HepG2 (cell line): ENCODE data around the gene USP12. TPM values are rescaled to one million over a fixed set of nuclear protein-coding genes. Genes with fewer than 3 reads are reported as not detected.
A peak's percentile ranks its signal among the peaks of the same experiment; 100 is the strongest.
"Not testable (repeated sequence)": the region's sequence is repeated elsewhere in the genome, so short reads cannot be mapped to it uniquely, and the experiment has no call there.

Experiments
- ATAC-seq: fragments of 200-7000 bp; cut with Tn5 transposase; 3 replicates; pipeline ENCODE4 v1.9.1; 2020; ENCODE audit warnings: mild to moderate bottlenecking, moderate library complexity
- BruUV-seq: library from RNA; stranded (reverse); fragments of 400-500 nt; replicated peaks from 2 replicates; lab custom pipeline; 2021; lab: Mats Ljungman, UMichigan
- CTCF ChIA-PET: fragments of 300-600 bp; formaldehyde crosslinking; extraction: SDS; loops from one replicate; lab custom pipeline; 2021; ENCODE audit warnings: low total read pairs, inconsistent platforms, low intra/inter-chr PET ratio; lab: Yijun Ruan, JAX
- POLR2A ChIA-PET: fragments of 350-600 bp; sonication (Branson Sonifier 250); formaldehyde crosslinking; loops from one replicate; lab custom pipeline; 2020; ENCODE audit warnings: antibody characterized with exemption, inconsistent platforms; lab: Yijun Ruan, JAX
- DNase-seq: peaks from one replicate; pipeline ENCODE4 v3.0.0-alpha.2; 2015; ENCODE audit warnings: low spot score
- FAIRE-seq: peaks from 3 replicates; lab custom pipeline; 2011; peaks lifted over from hg19 to GRCh38; lab: Jason Lieb, UNC
- H2AFZ ChIP-seq: one replicate; pipeline ENCODE4 v1.6.1; 2011; ENCODE audit warnings: low read length, inconsistent platforms
- H3K27ac ChIP-seq: fragments of 300-600 bp; 3 replicates; pipeline ENCODE4 v1.8.0; 2011; ENCODE audit warnings: mixed run types, mild to moderate bottlenecking, mixed read lengths, low read length, inconsistent platforms; ENCODE audit not compliant: insufficient read depth; ENCODE audit errors: extremely low read length
- H3K27me3 ChIP-seq, 2 experiments: fragments of 200-600 bp in 1 of 2; 2 replicates in 1 of 2; 3 replicates in 1 of 2; pipeline versions ENCODE4 v1.6.0 to v1.8.0; 2011; ENCODE audit warnings: low read length in 2 of 2, mild to moderate bottlenecking in 2 of 2, moderate library complexity in 2 of 2, inconsistent platforms in 1 of 2; ENCODE audit not compliant: insufficient read depth in 2 of 2, control insufficient read depth in 1 of 2
- H3K36me3 ChIP-seq, 2 experiments: fragments of 200-600 bp in 1 of 2; replicated peaks in 1 of 2; 2 replicates in 1 of 2; 3 replicates in 1 of 2; pipeline versions ENCODE4 v1.5.1 to v1.8.0; 2011; ENCODE audit warnings: low read length in 2 of 2, inconsistent platforms in 1 of 2; ENCODE audit not compliant: insufficient read depth in 2 of 2, control insufficient read depth in 1 of 2
- H3K4me1 ChIP-seq: 2 replicates; pipeline ENCODE4 v1.5.1; 2012; ENCODE audit warnings: low read length, inconsistent platforms; ENCODE audit not compliant: insufficient read depth
- H3K4me2 ChIP-seq: 2 replicates; pipeline ENCODE4 v1.6.0; 2011; ENCODE audit warnings: low read depth, low read length, inconsistent platforms
- H3K4me3 ChIP-seq, 3 experiments: fragments of 200-600 bp in 1 of 3; sonication (generic), shearing (Covaris generic) in 1 of 3; replicated peaks in 1 of 3; 2 replicates each; pipeline ENCODE4 v1.5.1; 2011 to 2016; ENCODE audit warnings: low read length in 3 of 3, inconsistent platforms in 2 of 3, low read depth in 2 of 3, mild to moderate bottlenecking in 2 of 3, control low read depth in 1 of 3, mixed read lengths in 1 of 3; ENCODE audit not compliant: insufficient read depth in 1 of 3
- H3K79me2 ChIP-seq: one replicate; pipeline ENCODE4 v1.6.1; 2011; ENCODE audit warnings: low read length, inconsistent platforms; ENCODE audit not compliant: insufficient read depth
- H3K9ac ChIP-seq: 2 replicates; pipeline ENCODE4 v1.6.0; 2011; ENCODE audit warnings: mild to moderate bottlenecking, low read depth, low read length, inconsistent platforms; ENCODE audit not compliant: insufficient read depth
- H3K9me3 ChIP-seq: 2 replicates; pipeline ENCODE4 v1.5.1; 2012; ENCODE audit warnings: mild to moderate bottlenecking, low read length
- H4K20me1 ChIP-seq: 2 replicates; pipeline ENCODE4 v1.6.0; 2011; ENCODE audit warnings: inconsistent platforms, mild to moderate bottlenecking, low read length, moderate library complexity; ENCODE audit not compliant: insufficient read depth
- ZNF256 ChIP-seq: sonication (generic); formaldehyde crosslinking; conservative IDR thresholded peaks from 2 replicates; pipeline ENCODE4 v1.4.0; 2020; ENCODE audit warnings: missing genetic modification reagents
- ZNF3 ChIP-seq: IDR thresholded peaks from 2 replicates; pipeline ENCODE4 v1.7.0; 2017; ENCODE audit warnings: inconsistent platforms
- ZNF768 ChIP-seq: sonication (generic); formaldehyde crosslinking; IDR thresholded peaks from 2 replicates; pipeline ENCODE4 v1.4.0; 2020; ENCODE audit warnings: missing genetic modification reagents
- WGBS: methylation state at CpG from one replicate; pipeline ENCODE4 v1.1.6; 2017; ENCODE audit warnings: low lambda C conversion rate; 5-methylcytosine and 5-hydroxymethylcytosine counted together
- in situ Hi-C: cut with HindIII; loops from 2 replicates; pipeline ENCODE4 v1.10.0; 2017; ENCODE audit warnings: low pct_unique_long_range_greater_than_20kb; ENCODE audit not compliant: extremely low pct_ligation_motif_present
- intact Hi-C: fragments of 100-400 bp; cut with micrococcal nuclease; formaldehyde crosslinking; loops from one replicate; pipeline ENCODE4 v1.10.0; 2022; ENCODE audit not compliant: unreplicated experiment
- polyA plus RNA-seq, 8 experiments: library from polyadenylated mRNA; depleted of rRNA in 3 of 8; stranded (reverse) in 7 of 8; unstranded in 1 of 8; fragments of >200 nt; fragmentation: Illumina TruSeq in 4 of 8; extraction: Trizol in 4 of 8; gene quantifications; 2 replicates each; pipeline versions ENCODE4 v1.2.1 to v1.2.3, GENCODE V29; 2011 to 2016; ENCODE audit warnings: low read depth in 4 of 8, missing spikeins in 1 of 8, mixed read lengths in 1 of 8; ENCODE audit not compliant: insufficient read depth in 1 of 8
- total RNA-seq, 5 experiments: library from RNA; depleted of rRNA; stranded (reverse); fragments of >200 nt; fragmentation: Illumina TruSeq; extraction: Trizol; gene quantifications; 2 replicates each; pipeline ENCODE4 v1.2.3, GENCODE V29; 2016; ENCODE audit warnings: low read depth in 1 of 5

Gene USP12
- total and polyA plus RNA-seq, 2 of the 13 experiments (the other 11 are each of a cell fraction or from before 2014, with no cell fraction given) = 9.8 to 19.5 TPM

- peak; percentile 55; the same call in 1 of the 2 replicates for TF ChIP-seq ZNF768 (CRISPR knock-in tag)
- H3K79me2 ChIP-seq, H3K4me3 ChIP-seq, H3K9me3 ChIP-seq, H4K20me1 ChIP-seq, in situ Hi-C loops, FAIRE-seq, H2AFZ ChIP-seq, intact Hi-C loops, H3K9ac ChIP-seq, POLR2A ChIA-PET, H3K27ac ChIP-seq, CTCF ChIA-PET, DNase-seq, BruUV-seq, ATAC-seq, H3K27me3 ChIP-seq, H3K4me2 ChIP-seq: not testable (repeated sequence)
- peaks cover 0 to 13% of the 10 kb centered on the region in 2 experiments; a peak in 3 of 5 replicates for H3K36me3 ChIP-seq
- 100% methylated on average over 1 of the region's 1 CpG for WGBS
- H3K4me1 ChIP-seq = peaks cover 18% of the 10 kb centered on the region
These were observed 105.5 kb downstream of the USP12 start for GRCh38 chr13:27066123-27066522.

- ATAC-seq (no peak), FAIRE-seq (peak; percentile 43), DNase-seq (no peak)
- Histone ChIP-seq H3K4me3 (no peak overlapping the region), H3K4me2 (no peak overlapping the region), H4K20me1 (no peaks in the 10 kb centered on the region), H3K27ac (no peak overlapping the region), H3K9me3 (no peaks in the 10 kb centered on the region), H3K79me2 (no peaks in the 10 kb centered on the region), H3K4me1 (peaks cover 18% of the 10 kb centered on the region), H3K9ac (no peak overlapping the region), H3K36me3 (peaks cover 0 to 13% of the 10 kb centered on the region in 2 experiments; a peak in 3 of 5 replicates), H2AFZ (no peak overlapping the region), H3K27me3 (no peaks in the 10 kb centered on the region)
- no TSS peak for BruUV-seq
- TF ChIP-seq ZNF3 (CRISPR knock-in tag) (peak; percentile 73; the same call in 1 of the 2 replicates), ZNF256 (no peak)
- in situ Hi-C loops = no loop called here
- POLR2A ChIA-PET = no interaction called here
- intact Hi-C loops = no loop called here
- CTCF ChIA-PET = no interaction called here
These were observed 106.0 kb downstream of the USP12 start for GRCh38 chr13:27065582-27065981.
